Sigmoid colon (tissue), 7 donors: Measurements from ENCODE around the gene GDF7. TPM values are rescaled to one million over a fixed set of nuclear protein-coding genes. Genes with fewer than 3 reads are reported as not detected.

ENCODE experiments used
- DNase-seq: peaks from one replicate; pipeline ENCODE4 v3.0.0-alpha.2; 2019
- H3K27ac ChIP-seq, 4 donors: fragments of 200-600 bp; sonication (generic); one replicate each; pipeline ENCODE4 v1.5.1; 2016 to 2019; ENCODE audit warnings: mild to moderate bottlenecking in 1 of 4
- H3K27me3 ChIP-seq, 3 donors: fragments of 200-600 bp; sonication (generic); one replicate each; pipeline ENCODE4 v1.5.1; 2019; ENCODE audit warnings: mild to moderate bottlenecking in 1 of 3
- H3K36me3 ChIP-seq, 4 donors: fragments of 200-600 bp; sonication (generic); one replicate each; pipeline ENCODE4 v1.5.1; 2016 to 2019
- H3K4me1 ChIP-seq, 4 donors: fragments of 200-600 bp; sonication (generic); one replicate each; pipeline ENCODE4 v1.5.1; 2017 to 2019
- H3K4me3 ChIP-seq, 4 donors: fragments of 200-600 bp; sonication (generic); one replicate each; pipeline ENCODE4 v1.5.1; 2017 to 2019; ENCODE audit warnings: mild to moderate bottlenecking in 2 of 4, moderate library complexity in 1 of 4
- H3K9me3 ChIP-seq, 4 donors: fragments of 200-600 bp in 3 of 4; sonication (generic) in 3 of 4; one replicate each; pipeline versions ENCODE4 v1.5.1 to v1.6.1; 2013 to 2019
- CTCF ChIP-seq, 4 experiments: fragments of 450-650 bp in 3 of 4; fragments of 200-600 bp in 1 of 4; IDR thresholded peaks; one replicate each; pipeline ENCODE4 v1.5.1; 2016 to 2019; ENCODE audit warnings: antibody characterized with exemption in 4 of 4, mild to moderate bottlenecking in 3 of 4, moderate library complexity in 2 of 4
- EP300 ChIP-seq, 4 donors: sonication (generic); formaldehyde crosslinking; IDR thresholded peaks; one replicate each; pipeline ENCODE4 v1.6.1; 2017; ENCODE audit warnings: antibody characterized with exemption in 4 of 4
- POLR2A ChIP-seq, 2 donors: fragments of 450-650 bp; IDR thresholded peaks; one replicate each; pipeline ENCODE4 v1.6.1; 2016; ENCODE audit warnings: antibody characterized with exemption in 2 of 2, mild to moderate bottlenecking in 2 of 2, moderate library complexity in 2 of 2
- POLR2AphosphoS5 ChIP-seq, 4 donors: sonication (generic); formaldehyde crosslinking; IDR thresholded peaks; one replicate each; pipeline ENCODE4 v1.6.1; 2017; ENCODE audit warnings: antibody characterized with exemption in 4 of 4
- WGBS, 2 donors: extraction: QIAGEN DNeasy Blood & Tissue Kit; methylation state at CpG; one replicate each; pipeline ENCODE4 v1.1.7; 2013; 5-methylcytosine and 5-hydroxymethylcytosine counted together
- intact Hi-C: fragments of 100-400 bp; cut with DNase I; formaldehyde crosslinking; loops from one replicate; pipeline ENCODE4 v1.15.1; 2023
- polyA plus RNA-seq, 3 donors: library from polyadenylated mRNA; stranded (reverse); fragments of 200-250 nt; gene quantifications; one replicate each; pipeline ENCODE4 v1.2.3, GENCODE V29; 2013
- total RNA-seq, 4 donors: library from RNA; depleted of rRNA; stranded (reverse); fragments of >200 nt; gene quantifications; one replicate each; pipeline ENCODE4 v1.1.0, GENCODE V29; 2016
- donor health status: healthy with polysubstance abuse.
- donor health status: Bipolar disorder and iron deficiency.
- donor health status: healthy.

The GDF7 gene
- total and polyA plus RNA-seq, 7 donors: under 0.01 to 1.6 (median 0.60) TPM

GRCh38 chr2:20653695-20654534, 13.0 kb upstream of the GDF7 start:
- no peak for DNase-seq
- H3K27me3 ChIP-seq: no peaks in the 10 kb centered on the region

GRCh38 chr2:20654535-20654813, 12.5 kb upstream of the GDF7 start:
- WGBS, 2 donors: 82 to 89% methylated on average over 2 of the region's 2 CpGs
- intact Hi-C loops: no loop called here
- TF ChIP-seq POLR2A (IDR thresholded peaks at IDR 0.05) (no peak), CTCF (IDR thresholded peaks at IDR 0.05) (no peak), POLR2AphosphoS5 (IDR thresholded peaks at IDR 0.05) (no peak), EP300 (IDR thresholded peaks at IDR 0.05) (no peak)
- DNase-seq: no peak
- H3K4me3 ChIP-seq: no peak overlapping the region
- no peaks in the 10 kb centered on the region for H3K9me3 ChIP-seq
- no peaks in the 10 kb centered on the region for H3K36me3 ChIP-seq
- peaks cover 0 to 33% (median 21%) of the 10 kb centered on the region in 4 donors for H3K4me1 ChIP-seq
- H3K27ac ChIP-seq: no peak overlapping the region
- no peaks in the 10 kb centered on the region for H3K27me3 ChIP-seq

More at GRCh38 chr2:20653695-20654534, 13.0 kb upstream of the GDF7 start:
- TF ChIP-seq CTCF (IDR thresholded peaks at IDR 0.05): no peak
- no peak for TF ChIP-seq EP300 (IDR thresholded peaks at IDR 0.05)
- no peak for TF ChIP-seq POLR2A (IDR thresholded peaks at IDR 0.05)
- no peak for TF ChIP-seq POLR2AphosphoS5 (IDR thresholded peaks at IDR 0.05)
- Histone ChIP-seq H3K4me1 (peaks cover 0 to 33% (median 24%) of the 10 kb centered on the region in 4 donors), H3K4me3 (no peak overlapping the region), H3K9me3 (no peaks in the 10 kb centered on the region), H3K36me3 (no peaks in the 10 kb centered on the region), H3K27ac (no peak overlapping the region)
- intact Hi-C loops: no loop called here
- WGBS, 2 donors: 88% methylated on average over 7 of the region's 7 CpGs

DNA sequence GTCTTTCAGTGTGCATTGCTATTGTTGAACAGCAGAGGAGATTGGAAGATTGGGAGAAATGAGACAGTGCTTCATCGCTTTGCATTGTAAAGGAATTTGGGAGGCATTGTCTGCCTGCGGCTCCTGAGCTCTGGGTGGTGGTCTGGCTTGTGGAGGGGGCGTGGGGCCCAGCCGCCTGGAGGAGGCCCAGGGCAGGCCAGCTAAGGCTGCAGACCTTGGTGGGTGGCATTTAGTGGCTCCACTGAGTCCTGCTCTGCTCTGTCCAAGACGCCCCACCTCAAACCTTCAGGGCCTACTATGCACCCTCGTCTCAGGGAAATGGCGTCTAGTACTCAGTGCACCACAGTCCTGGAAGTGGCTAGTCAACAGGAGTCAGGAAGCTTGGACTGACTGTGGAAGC, 10.4 kb upstream of the GDF7 start:
- DNase-seq: no peak
- intact Hi-C loops: no loop called here
- H3K36me3 ChIP-seq: no peaks in the 10 kb centered on the region
- H3K4me3 ChIP-seq: no peak overlapping the region
- peaks cover 0 to 21% (median 11%) of the 10 kb centered on the region in 4 donors for H3K4me1 ChIP-seq
- 89 to 91% methylated on average over 7 of the region's 7 CpGs for WGBS, 2 donors
- TF ChIP-seq POLR2AphosphoS5 (IDR thresholded peaks at IDR 0.05) (no peak), POLR2A (IDR thresholded peaks at IDR 0.05) (no peak), CTCF (IDR thresholded peaks at IDR 0.05) (no peak), EP300 (IDR thresholded peaks at IDR 0.05) (no peak)
- no peak overlapping the region for H3K27ac ChIP-seq
- no peaks in the 10 kb centered on the region for H3K9me3 ChIP-seq
- peaks cover 0 to 4% (median 0%) of the 10 kb centered on the region in 3 donors for H3K27me3 ChIP-seq

- Histone ChIP-seq H3K36me3 (no peaks in the 10 kb centered on the region), H3K4me3 (no peak overlapping the region), H3K27ac (no peak overlapping the region), H3K4me1 (peaks cover 0 to 12% (median 5%) of the 10 kb centered on the region in 4 donors), H3K9me3 (no peaks in the 10 kb centered on the region), H3K27me3 (peaks cover 0 to 15% (median 0%) of the 10 kb centered on the region in 3 donors)
- no peak for TF ChIP-seq POLR2A (IDR thresholded peaks at IDR 0.05)
- no peak for TF ChIP-seq POLR2AphosphoS5 (IDR thresholded peaks at IDR 0.05)
- TF ChIP-seq EP300 (IDR thresholded peaks at IDR 0.05): no peak
- no peak for TF ChIP-seq CTCF (IDR thresholded peaks at IDR 0.05)
- no peak for DNase-seq
- 81 to 83% methylated on average over 4 of the region's 4 CpGs for WGBS, 2 donors
- intact Hi-C loops: no loop called here
Observed at GRCh38 chr2:20657522-20658235, 9.3 kb upstream of the GDF7 start.
